ENCODE results near the gene IDH2.

DNA sequence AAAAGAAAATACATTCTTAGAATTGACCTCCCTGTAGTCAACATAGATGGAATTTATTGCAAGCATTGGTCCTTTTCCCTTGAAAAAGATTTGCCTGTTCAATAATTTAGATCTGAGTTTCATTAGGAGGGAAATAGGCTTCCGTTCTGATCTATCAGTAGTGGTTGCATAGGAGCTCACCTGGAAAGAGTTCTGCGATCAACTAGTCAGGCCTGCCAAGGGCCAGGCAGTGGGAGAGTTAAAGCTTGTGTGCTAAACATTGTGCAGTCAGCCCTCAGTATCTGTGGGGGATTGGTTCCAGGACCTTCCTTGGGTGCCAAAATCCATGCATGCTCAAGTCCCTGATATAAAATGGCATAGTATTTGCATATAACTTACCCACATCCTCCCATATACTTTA lies 29.6 kb upstream of the IDH2 start:
- TF ChIP-seq POLR2AphosphoS5 (IDR thresholded peaks at IDR 0.05) (no peak), EP300 (IDR thresholded peaks at IDR 0.05) (no peak)
- TF ChIP-seq, protein P1, sequence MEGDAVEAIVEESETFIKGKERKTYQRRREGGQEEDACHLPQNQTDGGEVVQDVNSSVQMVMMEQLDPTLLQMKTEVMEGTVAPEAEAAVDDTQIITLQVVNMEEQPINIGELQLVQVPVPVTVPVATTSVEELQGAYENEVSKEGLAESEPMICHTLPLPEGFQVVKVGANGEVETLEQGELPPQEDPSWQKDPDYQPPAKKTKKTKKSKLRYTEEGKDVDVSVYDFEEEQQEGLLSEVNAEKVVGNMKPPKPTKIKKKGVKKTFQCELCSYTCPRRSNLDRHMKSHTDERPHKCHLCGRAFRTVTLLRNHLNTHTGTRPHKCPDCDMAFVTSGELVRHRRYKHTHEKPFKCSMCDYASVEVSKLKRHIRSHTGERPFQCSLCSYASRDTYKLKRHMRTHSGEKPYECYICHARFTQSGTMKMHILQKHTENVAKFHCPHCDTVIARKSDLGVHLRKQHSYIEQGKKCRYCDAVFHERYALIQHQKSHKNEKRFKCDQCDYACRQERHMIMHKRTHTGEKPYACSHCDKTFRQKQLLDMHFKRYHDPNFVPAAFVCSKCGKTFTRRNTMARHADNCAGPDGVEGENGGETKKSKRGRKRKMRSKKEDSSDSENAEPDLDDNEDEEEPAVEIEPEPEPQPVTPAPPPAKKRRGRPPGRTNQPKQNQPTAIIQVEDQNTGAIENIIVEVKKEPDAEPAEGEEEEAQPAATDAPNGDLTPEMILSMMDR (IDR thresholded peaks at IDR 0.05): no peak
